Measurements from ENCODE around the gene TBCD.

The TBCD gene

GRCh38 chr17:82812601-82813000 lies 60.7 kb downstream of the TBCD start:
- TF ChIP-seq, protein P1, sequence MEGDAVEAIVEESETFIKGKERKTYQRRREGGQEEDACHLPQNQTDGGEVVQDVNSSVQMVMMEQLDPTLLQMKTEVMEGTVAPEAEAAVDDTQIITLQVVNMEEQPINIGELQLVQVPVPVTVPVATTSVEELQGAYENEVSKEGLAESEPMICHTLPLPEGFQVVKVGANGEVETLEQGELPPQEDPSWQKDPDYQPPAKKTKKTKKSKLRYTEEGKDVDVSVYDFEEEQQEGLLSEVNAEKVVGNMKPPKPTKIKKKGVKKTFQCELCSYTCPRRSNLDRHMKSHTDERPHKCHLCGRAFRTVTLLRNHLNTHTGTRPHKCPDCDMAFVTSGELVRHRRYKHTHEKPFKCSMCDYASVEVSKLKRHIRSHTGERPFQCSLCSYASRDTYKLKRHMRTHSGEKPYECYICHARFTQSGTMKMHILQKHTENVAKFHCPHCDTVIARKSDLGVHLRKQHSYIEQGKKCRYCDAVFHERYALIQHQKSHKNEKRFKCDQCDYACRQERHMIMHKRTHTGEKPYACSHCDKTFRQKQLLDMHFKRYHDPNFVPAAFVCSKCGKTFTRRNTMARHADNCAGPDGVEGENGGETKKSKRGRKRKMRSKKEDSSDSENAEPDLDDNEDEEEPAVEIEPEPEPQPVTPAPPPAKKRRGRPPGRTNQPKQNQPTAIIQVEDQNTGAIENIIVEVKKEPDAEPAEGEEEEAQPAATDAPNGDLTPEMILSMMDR (IDR thresholded peaks at IDR 0.05; ENCODE audit: low read depth, low read length), result no peak
- peaks cover 23% of the 10 kb centered on the region for H3K36me3 ChIP-seq

DNA sequence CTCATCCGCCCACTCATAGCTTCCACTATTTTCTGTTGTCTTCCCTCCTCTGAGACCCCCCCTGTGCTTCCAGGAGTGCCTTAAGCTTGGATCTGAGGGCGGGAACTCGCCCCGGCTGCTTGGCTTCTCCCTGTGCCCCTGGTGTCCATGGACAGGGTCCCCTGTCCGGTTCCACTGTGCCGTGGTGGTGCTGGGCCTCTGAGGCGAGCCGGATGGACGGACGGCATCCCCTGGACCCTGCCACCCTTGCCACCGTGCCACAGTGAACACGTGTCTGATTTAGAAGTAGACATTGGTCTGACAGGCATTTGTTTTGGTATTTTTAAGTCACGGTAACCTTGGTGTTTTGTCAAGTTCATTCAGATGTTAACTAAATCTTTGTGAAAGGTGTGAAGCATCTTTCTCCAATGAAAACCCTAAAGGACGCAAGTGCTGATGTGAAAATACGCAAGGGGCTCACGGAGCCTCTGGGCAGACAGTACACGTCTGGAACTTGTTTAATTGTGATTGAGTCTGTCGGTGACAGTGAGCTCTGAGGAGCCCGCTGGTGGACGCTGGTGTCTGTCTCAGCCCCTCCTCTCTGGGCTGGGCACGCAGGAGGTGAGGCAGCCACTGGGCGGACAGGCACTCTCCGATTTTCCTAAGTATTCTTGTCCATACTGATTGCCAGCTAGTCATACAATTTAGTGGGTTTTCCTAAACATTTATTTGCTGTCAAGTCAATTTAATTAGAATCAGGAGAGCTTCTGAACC lies 61.6 kb downstream of the TBCD start:
- Histone ChIP-seq H3K9me3 (no peaks in the 10 kb centered on the region), H3K36me3 (peaks cover 23% of the 10 kb centered on the region)

More at GRCh38 chr17:82812601-82813000, 60.7 kb downstream of the TBCD start:
- H3K9me3 ChIP-seq, result no peaks in the 10 kb centered on the region
- no peak for DNase-seq
- H3K4me1 ChIP-seq, result no peaks in the 10 kb centered on the region
- H3K27me3 ChIP-seq, result no peaks in the 10 kb centered on the region
- H3K4me3 ChIP-seq (ENCODE audit: low read depth, low read length), result no peak overlapping the region

GRCh38 chr17:82814834-82815233 lies 63.0 kb downstream of the TBCD start:
- Histone ChIP-seq H3K27me3 (no peaks in the 10 kb centered on the region), H3K4me1 (no peaks in the 10 kb centered on the region), H3K36me3 (peaks cover 23% of the 10 kb centered on the region), H3K9me3 (no peaks in the 10 kb centered on the region), H3K4me3 (ENCODE audit: low read depth, low read length) (no peak overlapping the region)
- no peak for DNase-seq
- TF ChIP-seq, protein P1 (IDR thresholded peaks at IDR 0.05; ENCODE audit: low read depth, low read length), result no peak

More for the DNA sequence above, 61.6 kb downstream of the TBCD start:
- no peaks in the 10 kb centered on the region for H3K27me3 ChIP-seq
- no peak overlapping the region for H3K4me3 ChIP-seq (ENCODE audit: low read depth, low read length)
- TF ChIP-seq, protein P1 (IDR thresholded peaks at IDR 0.05; ENCODE audit: low read depth, low read length), result no peak
- DNase-seq, result no peak
- no peaks in the 10 kb centered on the region for H3K4me1 ChIP-seq

DNA sequence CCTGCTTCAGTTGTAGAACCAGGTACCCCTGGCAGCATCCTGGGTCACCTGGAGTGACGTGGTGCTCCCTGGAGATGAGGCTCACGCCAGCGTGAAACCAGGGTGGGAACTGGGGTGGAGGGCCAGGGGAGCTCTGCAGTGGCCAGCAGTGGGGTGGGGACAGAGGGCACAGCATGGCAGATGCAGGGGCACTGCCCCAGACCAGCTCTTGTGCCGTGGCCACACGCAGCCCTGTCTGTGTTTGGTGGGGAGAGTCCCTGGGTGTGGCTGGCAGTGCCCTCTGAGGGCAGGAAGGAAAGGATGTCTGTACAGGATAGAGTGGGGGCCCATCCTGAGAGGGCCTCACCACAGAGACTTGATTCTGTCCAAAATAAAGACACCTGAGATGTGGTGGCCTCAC lies 63.5 kb downstream of the TBCD start:
- no peak for DNase-seq
- Histone ChIP-seq H3K4me1 (no peaks in the 10 kb centered on the region), H3K4me3 (ENCODE audit: low read depth, low read length) (no peak overlapping the region), H3K27me3 (no peaks in the 10 kb centered on the region), H3K36me3 (peaks cover 18% of the 10 kb centered on the region), H3K9me3 (no peaks in the 10 kb centered on the region)
- TF ChIP-seq, protein P1 (IDR thresholded peaks at IDR 0.05; ENCODE audit: low read depth, low read length), result no peak

DNA sequence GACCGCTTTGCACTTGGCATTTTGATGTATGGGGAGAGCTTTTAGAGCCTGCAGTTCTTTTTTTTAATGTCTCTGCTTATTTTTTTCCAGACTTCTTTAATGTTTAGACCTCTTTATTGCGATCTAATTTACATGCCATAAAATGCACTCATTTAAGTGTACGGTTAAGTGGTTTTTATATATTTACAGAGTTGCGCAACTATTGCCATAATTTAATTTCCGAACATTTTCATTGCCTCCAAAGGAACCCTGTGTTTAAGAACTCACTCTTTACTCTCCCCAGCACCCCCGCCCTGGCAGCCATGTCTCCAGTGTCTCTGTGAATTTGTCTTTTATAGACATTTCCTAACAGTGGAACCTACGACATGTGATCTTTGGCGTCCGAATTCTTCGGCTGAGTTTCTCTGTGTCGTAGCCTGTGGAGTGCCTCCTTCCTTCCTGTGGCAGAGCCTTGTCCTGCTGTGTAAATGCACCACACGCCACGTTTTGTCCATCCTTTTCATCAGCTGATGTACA lies 64.0 kb downstream of the TBCD start:
- TF ChIP-seq, protein P1 (IDR thresholded peaks at IDR 0.05; ENCODE audit: low read depth, low read length), result no peak
- Histone ChIP-seq H3K9me3 (no peaks in the 10 kb centered on the region), H3K4me1 (no peaks in the 10 kb centered on the region), H3K36me3 (peaks cover 14% of the 10 kb centered on the region), H3K27me3 (no peaks in the 10 kb centered on the region), H3K4me3 (ENCODE audit: low read depth, low read length) (no peak overlapping the region)
- DNase-seq, result no peak

DNA sequence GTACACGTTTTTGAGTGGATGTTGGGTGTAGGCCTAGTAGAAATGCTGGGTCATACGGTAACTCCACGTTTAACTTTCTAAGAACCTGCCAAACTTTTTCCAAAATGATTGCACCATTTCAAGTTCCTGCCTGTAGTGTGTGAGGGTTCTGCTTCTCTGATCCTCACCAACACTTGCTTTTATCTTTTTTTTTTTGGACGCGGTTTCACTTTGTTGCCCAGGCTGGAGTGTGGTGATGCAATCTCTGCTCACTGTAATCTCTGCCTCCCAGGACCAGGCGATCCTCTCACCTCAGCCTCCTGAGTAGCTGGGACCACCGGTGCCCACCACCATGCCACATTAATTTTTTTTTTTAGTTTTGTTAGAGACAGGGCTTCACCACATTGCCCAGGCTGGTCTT lies 64.5 kb downstream of the TBCD start:
- Histone ChIP-seq H3K9me3 (no peaks in the 10 kb centered on the region), H3K27me3 (no peaks in the 10 kb centered on the region), H3K4me3 (ENCODE audit: low read depth, low read length) (no peak overlapping the region), H3K4me1 (no peaks in the 10 kb centered on the region), H3K36me3 (peaks cover 12% of the 10 kb centered on the region)
- no peak for DNase-seq
- TF ChIP-seq, protein P1 (IDR thresholded peaks at IDR 0.05; ENCODE audit: low read depth, low read length), result no peak
